ENCODE measurements around the gene HTR7. TPM values are rescaled to one million over a fixed set of nuclear protein-coding genes. Genes with fewer than 3 reads are reported as not detected.
"Not testable (repeated sequence)": the region's sequence is repeated elsewhere in the genome, so short reads cannot be mapped to it uniquely, and the experiment has no call there.

HTR7 gene
- polyA plus RNA-seq (2013, experiment 1 of 2; ENCODE audit: insufficient read length) = 1.1 TPM
- 0.85 TPM for polyA plus RNA-seq (2013, experiment 2 of 2; ENCODE audit: insufficient read length)

GRCh38 chr10:90857635-90858460 lies at the start of gene HTR7:
Gene HTR7 (minus strand): TSS chr10:90858039. CDS start chr10:90857671, 368 bp downstream.
- peak; percentile 59 for DNase-seq

- no peak for DNase-seq
Measured at GRCh38 chr10:90906596-90906995, 48.8 kb upstream of the HTR7 start.

- DNase-seq = no peak
Measured at GRCh38 chr10:90905925-90906324, 48.1 kb upstream of the HTR7 start.

GRCh38 chr10:90896916-90897315 lies 39.1 kb upstream of the HTR7 start:
- not testable (repeated sequence) for DNase-seq

- DNase-seq = no peak
Measured at GRCh38 chr10:90893190-90893589, 35.4 kb upstream of the HTR7 start.

GRCh38 chr10:90890347-90890746 lies 32.5 kb upstream of the HTR7 start:
- no peak for DNase-seq

- DNase-seq = peak; percentile 5
Measured at GRCh38 chr10:90889636-90890035, 31.8 kb upstream of the HTR7 start.

GRCh38 chr10:90888387-90888786 lies 30.5 kb upstream of the HTR7 start:
- no peak for DNase-seq

- DNase-seq = no peak
Measured at GRCh38 chr10:90887555-90887954, 29.7 kb upstream of the HTR7 start.

- DNase-seq = peak; percentile 71
Measured at GRCh38 chr10:90885176-90885575, 27.3 kb upstream of the HTR7 start.

GRCh38 chr10:90884431-90884830 lies 26.6 kb upstream of the HTR7 start:
- DNase-seq = peak; percentile 12

- peak; percentile 53 for DNase-seq
Measured at GRCh38 chr10:90880059-90880719, 22.4 kb upstream of the HTR7 start.

- DNase-seq = no peak
Measured at GRCh38 chr10:90879062-90879461, 21.2 kb upstream of the HTR7 start.

- no peak for DNase-seq
Measured at GRCh38 chr10:90872648-90873020, 14.8 kb upstream of the HTR7 start.

- DNase-seq = peak; percentile 71
Measured at GRCh38 chr10:90871766-90872647, 14.2 kb upstream of the HTR7 start, which contains the start of gene RPP30. Gene RPP30 (plus strand): TSS chr10:90871974. CDS start chr10:90871987, 13 bp downstream.

GRCh38 chr10:90871279-90871765 lies 13.5 kb upstream of the HTR7 start:
- peak; percentile 81 for DNase-seq

- no peak for DNase-seq
Measured at GRCh38 chr10:90866050-90866598, 8.3 kb upstream of the HTR7 start.

GRCh38 chr10:90865401-90865800 lies 7.6 kb upstream of the HTR7 start:
- peak; percentile 42 for DNase-seq

GRCh38 chr10:90862908-90863514 lies 5.2 kb upstream of the HTR7 start:
- DNase-seq = peak; percentile 61

GRCh38 chr10:90860790-90861189 lies 3.0 kb upstream of the HTR7 start:
- DNase-seq = no peak

- DNase-seq = peak; percentile 82
Measured at GRCh38 chr10:90859321-90859751, 1.5 kb upstream of the HTR7 start.

All from fibroblast of skin of scalp (primary cell).